HG03280 (cell line): ENCODE results near the gene TSPAN8.
"Not testable (repeated sequence)": the region's sequence is repeated elsewhere in the genome, so short reads cannot be mapped to it uniquely, and the experiment has no call there.

ENCODE experiments used
- ATAC-seq: cut with Tn5 transposase; IDR thresholded peaks from one replicate; pipeline ENCODE4 v1.9.1; 2021; ENCODE audit warnings: mild to moderate bottlenecking, moderate library complexity; ENCODE audit not compliant: unreplicated experiment

Gene TSPAN8

GRCh38 chr12:71157601-71158233, at the start of gene TSPAN8:
TSS of gene TSPAN8 (minus strand) at chr12:71157999. CDS start at chr12:71157678, 321 bp downstream.
- no peak for ATAC-seq

GRCh38 chr12:71201136-71201679, 43.4 kb upstream of the TSPAN8 start:
- ATAC-seq, result no peak

- no peak for ATAC-seq
Observed at GRCh38 chr12:71200706-71201105, 42.9 kb upstream of the TSPAN8 start.

- ATAC-seq, result no peak
Observed at GRCh38 chr12:71197460-71197859, 39.7 kb upstream of the TSPAN8 start.

GRCh38 chr12:71195338-71195896, 37.6 kb upstream of the TSPAN8 start:
- no peak for ATAC-seq

- no peak for ATAC-seq
Observed at GRCh38 chr12:71194657-71195056, 36.9 kb upstream of the TSPAN8 start.

- no peak for ATAC-seq
Observed at GRCh38 chr12:71193041-71193440, 35.2 kb upstream of the TSPAN8 start.

GRCh38 chr12:71191509-71192196, 33.9 kb upstream of the TSPAN8 start:
- ATAC-seq, result no peak

- ATAC-seq, result no peak
Observed at GRCh38 chr12:71190822-71191221, 33.0 kb upstream of the TSPAN8 start.

- no peak for ATAC-seq
Observed at GRCh38 chr12:71187379-71187778, 29.6 kb upstream of the TSPAN8 start.

- ATAC-seq, result no peak
Observed at GRCh38 chr12:71186571-71187288, 28.9 kb upstream of the TSPAN8 start.

- no peak for ATAC-seq
Observed at GRCh38 chr12:71183846-71184245, 26.0 kb upstream of the TSPAN8 start.

GRCh38 chr12:71183018-71183417, 25.2 kb upstream of the TSPAN8 start:
- no peak for ATAC-seq

GRCh38 chr12:71178162-71178561, 20.4 kb upstream of the TSPAN8 start:
- ATAC-seq, result no peak

GRCh38 chr12:71174825-71175224, 17.0 kb upstream of the TSPAN8 start:
- no peak for ATAC-seq

- ATAC-seq, result no peak
Observed at GRCh38 chr12:71174146-71174545, 16.3 kb upstream of the TSPAN8 start.

GRCh38 chr12:71170456-71170855, 12.7 kb upstream of the TSPAN8 start:
- no peak for ATAC-seq

GRCh38 chr12:71169286-71169685, 11.5 kb upstream of the TSPAN8 start:
- no peak for ATAC-seq

- ATAC-seq, result no peak
Observed at GRCh38 chr12:71166862-71167496, 9.2 kb upstream of the TSPAN8 start.

GRCh38 chr12:71166280-71166679, 8.5 kb upstream of the TSPAN8 start:
- no peak for ATAC-seq

- ATAC-seq, result not testable (repeated sequence)
Observed at GRCh38 chr12:71165780-71166179, 8.0 kb upstream of the TSPAN8 start.
